HG03439 (cell line): ENCODE results near the gene CAGE1.

Experiments
- ATAC-seq: cut with Tn5 transposase; IDR thresholded peaks from one replicate; pipeline ENCODE4 v1.9.1; 2021; ENCODE audit warnings: mild to moderate bottlenecking, moderate library complexity; ENCODE audit not compliant: unreplicated experiment

CAGE1 gene

DNA sequence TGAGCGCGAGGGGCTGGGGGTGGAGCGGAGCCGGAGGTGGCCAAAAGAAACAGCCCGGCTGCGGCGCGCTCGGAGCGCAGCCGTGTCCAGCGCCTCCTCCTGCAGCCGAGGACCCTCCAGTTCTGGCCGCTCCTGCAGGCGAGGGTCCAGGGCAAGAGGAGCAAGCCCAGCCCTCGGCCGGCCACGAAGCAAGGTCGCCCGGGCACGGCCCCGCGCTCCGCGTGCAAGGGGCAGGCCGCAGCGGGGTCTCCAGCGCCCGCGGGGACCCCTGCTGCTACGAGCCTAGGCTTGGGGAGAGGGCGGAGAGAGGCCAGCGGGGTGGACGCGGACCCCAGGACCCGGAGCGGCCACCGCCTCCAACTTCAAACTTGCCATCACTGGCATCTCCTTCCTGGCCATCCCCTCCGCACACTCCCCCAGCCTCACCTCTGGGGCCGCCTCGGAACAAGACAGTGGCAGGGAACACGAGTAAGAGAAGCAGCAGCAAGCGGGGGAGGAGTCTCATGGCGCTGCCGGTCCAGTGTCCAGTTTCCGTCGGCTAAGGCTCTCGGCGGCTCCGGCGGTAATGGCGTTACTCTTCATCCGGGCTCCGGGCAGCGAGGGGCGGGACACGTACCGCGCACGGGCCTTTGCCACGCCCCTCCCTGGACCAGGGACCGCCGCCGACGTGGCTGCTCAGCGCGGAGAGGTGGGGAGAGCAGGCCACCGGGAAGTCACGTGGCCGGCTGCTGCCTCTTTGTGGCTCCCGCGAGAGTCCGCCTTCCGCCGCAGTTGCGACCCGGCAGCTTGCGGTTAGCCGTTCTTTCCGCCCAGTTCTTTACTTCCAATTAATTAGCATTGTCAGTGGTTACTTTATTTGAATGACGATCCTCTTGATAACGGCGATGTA, 76.7 kb downstream of the CAGE1 start, which contains the start of gene SSR1:
Gene SSR1 (minus strand): TSS at position 584 of the 889 bp plus-strand sequence. CDS start 79 bp downstream, at position 505.
- ATAC-seq = peak; percentile 99

DNA sequence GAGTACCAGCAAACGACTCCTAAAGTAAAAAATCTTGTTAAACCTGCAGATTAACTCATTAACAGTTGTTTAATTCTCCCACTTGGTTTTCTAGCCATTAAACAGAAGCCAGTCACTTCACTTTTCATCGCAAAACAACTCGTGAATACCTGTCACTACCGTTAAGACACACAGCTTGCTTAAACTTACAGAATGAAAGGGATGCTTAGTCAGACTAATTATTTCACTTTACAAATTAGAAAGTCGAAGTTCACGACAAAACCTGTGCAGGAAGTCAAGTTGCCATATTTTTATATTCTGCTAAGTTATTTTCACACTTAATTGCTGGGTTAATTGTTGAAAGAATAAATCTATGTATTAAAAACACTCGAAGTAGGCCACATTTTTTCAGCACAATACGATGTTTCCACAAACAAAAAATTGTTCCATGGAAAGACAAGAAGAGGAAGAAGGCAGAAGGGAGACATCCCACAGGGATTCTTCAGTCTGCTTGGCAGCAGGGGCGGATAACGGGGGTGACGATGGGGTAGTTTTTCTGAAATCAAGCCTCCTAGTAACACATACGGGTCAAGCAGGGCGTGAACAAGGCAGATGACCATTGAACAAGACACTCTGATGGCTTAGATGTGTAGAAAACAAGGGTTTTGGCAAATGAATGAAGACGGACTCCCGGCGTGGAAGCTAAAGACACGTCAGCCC, 77.5 kb downstream of the CAGE1 start:
- ATAC-seq = no peak

DNA sequence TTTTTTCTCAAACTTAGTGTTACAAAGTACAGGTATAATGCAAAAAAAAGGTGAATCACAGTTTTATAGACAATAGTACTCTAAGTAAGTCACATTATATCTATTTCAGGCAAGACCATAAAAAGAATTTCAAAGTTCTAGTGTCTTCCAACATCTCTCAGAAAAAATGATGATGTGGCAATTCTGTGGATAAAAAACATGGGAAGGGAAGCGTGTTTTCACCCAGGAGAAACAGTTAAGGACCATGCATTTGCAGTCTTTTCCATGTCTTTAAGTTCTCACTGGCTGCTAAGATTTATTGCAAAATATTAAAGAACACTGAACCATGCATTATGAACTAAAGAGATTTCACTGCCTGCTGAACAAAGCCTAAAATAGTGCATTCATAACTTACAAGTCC, 78.4 kb downstream of the CAGE1 start:
- ATAC-seq = no peak

DNA sequence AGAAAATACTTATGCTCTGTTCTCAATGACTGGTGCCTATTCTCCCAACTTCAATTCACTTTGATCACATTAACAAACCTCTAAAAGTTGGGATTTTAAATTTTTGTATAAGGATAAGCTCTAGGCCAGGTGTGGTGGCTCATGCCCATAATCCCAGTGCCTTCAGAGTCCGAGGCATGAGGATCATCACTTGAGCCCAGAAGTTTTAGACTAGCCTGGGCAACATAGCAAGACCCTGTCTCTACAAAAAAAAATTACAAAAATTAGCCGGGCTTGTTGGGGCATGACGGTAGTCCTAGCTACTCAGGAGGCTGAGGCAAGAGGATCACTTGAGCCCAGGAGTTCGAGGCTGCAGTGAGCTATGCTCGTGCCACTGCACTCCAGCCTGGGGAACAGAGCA, 80.5 kb downstream of the CAGE1 start:
- ATAC-seq = no peak

DNA sequence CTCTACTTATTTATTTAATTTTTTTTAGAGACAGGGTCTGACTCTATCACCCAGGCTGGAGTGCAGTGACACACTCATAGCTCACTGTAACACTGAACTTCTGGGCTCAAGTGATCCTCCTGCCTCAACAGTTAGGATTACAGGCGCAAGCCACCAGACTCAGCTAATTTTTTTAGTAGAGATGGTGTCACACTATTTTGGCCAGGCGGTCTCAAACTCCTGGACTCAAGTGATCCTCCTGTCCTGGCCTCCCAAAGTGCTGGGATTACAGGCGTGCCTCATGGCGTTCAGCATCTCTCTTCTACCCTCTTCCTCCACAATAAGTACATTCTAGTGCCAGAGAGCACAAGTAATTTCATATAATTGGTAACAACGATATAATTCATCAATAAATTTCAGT, 82.0 kb downstream of the CAGE1 start:
- ATAC-seq = no peak

DNA sequence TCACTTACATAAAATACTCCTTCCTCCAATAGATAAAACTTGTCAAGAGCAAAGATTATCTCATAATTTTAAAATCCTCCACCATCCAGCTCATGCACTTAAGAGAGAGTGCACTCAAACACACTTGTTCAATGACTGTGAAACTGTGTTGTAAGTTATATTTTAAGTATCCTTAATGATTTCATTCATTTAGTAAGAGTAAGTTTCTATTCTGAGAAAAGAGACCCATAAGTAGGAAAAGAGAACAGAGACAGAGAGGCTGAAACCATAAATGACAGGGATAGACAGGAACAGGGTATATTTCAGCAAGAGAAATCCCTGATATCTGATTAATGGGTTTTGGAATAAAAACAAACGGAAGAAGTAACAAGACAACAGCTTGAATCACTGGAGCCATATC, 84.7 kb downstream of the CAGE1 start:
- no peak for ATAC-seq

DNA sequence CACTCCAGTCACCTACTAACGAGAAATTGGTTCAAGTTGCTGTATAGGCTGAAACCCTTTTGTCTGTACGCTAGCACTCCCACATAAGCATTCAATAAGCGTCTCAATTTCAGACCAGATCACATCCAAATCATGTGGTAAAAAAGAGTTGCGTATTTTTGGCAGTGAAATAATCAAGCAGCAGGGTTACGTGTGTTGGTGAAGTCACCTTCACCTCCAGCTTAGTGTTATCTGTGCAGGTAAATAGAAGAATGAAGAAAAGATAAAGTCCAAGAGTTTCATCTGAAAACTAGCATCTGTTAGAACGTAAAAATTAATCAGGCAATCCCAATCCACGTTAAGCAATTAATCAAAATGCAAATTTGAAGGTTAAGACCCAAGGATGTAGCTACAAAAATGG, 87.8 kb downstream of the CAGE1 start:
- ATAC-seq = no peak

DNA sequence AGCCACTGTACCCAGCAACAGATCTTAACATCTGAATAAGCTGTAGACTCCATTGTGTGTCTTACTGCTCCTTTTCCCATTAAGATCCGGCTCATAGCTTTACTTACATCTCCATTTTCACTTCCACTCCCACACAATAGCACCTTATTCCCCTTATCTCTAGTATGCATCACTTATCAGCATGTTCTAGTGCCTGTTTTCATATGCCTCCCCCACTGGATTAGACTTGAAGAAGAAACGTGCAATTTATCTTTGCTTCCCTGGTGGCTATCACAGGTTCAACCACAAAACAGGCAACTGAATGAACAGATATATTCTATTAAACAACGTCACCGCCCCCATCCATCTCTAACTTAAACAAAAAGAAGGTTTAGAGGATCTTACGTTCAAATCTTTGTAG, 88.6 kb downstream of the CAGE1 start:
- ATAC-seq = no peak

DNA sequence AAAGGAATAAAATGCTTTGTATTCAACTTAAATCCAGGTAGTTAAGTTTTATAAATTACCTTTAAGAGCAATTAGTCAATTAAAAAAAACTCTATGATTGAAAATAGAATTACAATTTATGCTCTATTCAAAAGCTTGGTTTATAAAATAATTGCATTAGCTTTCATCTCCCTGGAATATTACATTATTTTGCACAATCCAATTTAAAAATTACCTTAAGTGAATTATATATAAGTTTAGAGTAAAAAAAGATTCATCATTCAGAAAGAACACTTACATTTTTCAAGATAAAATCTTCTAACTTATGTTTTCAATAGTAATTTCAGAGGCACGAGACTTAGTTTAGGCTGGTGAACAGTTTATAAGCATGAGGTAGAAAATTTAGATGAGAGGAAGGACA, 91.4 kb downstream of the CAGE1 start:
- ATAC-seq = no peak

DNA sequence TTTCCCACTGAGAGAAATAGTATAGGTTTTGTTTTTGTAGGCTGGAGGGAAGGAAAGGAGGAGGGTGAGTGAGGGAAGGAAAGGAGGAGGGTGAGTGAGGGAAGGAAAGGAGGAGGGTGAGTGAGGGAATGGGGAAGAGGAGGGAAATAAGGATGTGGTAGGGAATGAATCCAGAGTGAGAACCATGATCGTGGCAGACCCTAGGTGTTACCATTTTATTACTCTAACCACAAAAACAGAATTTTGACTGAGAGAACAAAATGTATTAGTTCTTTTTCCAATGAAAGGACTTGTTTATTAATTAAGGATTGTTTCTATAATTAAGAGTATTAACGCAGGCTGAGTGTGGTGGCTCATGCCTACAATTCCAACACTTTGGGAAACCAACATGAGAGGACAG, 92.9 kb downstream of the CAGE1 start:
- no peak for ATAC-seq

DNA sequence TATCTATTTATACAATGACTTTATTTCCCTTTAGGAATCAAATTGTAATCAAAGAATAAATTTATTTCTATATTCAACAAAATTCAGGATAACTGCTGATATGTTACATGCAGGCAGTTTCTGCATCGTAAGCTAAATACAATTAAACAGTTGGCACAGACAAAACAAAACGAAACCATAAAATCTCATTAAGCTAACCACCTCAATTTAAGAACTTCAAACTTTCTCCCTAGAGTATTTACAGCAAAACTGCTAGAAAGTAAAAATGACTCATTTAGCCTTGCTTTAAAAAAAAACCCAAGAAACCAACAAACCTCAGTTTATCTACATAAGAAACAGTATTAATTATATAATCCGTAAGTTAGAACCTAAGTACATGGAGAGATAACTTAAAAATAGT, 93.6 kb downstream of the CAGE1 start:
- ATAC-seq = no peak

DNA sequence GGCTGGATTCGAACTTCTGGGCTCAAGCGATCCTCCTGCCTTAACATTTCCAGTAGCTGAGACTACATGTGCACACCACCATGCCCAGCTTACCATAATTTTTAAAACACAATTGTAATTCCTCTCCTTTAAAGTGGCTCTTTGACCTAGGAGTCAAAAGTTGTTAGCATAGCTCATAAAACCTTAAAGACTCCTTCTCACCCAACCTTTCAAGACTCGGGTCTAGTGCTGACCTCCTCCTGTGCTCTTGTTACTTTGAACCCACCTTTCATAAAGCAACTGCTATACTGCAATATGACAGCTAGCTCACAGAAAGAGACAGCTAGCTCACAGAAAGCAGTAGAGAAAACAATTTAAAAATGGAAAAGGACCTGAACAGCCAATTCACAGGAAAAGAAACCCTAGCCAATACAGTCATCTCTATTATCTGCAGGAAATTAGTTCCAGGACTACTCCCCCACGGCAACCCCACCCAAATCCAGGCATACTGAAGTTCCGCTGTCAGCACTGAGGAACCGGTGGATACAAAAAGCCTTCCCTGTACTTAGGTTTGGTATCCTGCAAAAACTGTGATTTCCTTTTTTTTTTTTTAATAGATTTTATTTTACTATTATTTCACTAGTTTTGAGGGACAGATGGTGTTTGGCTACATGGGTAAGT, 96.8 kb downstream of the CAGE1 start:
- ATAC-seq = no peak

DNA sequence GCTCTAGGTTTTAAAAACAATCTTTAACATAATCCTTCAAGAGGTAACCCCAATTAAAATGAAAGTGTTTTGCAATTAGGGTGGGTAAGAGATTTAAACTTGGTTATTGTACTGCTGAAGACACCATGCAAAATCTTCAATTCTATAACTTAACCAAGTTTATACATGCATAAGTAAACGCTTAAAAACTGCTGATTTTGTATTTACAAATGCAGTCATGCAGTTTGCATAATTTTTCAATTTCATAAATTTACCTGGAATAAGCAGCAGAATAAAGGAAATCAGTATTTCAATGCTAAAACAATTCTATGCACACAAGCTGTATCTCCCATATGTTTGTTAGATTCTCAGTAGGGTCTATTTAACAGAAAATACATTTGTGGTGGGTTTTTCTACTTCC, 99.5 kb downstream of the CAGE1 start:
- no peak for ATAC-seq

DNA sequence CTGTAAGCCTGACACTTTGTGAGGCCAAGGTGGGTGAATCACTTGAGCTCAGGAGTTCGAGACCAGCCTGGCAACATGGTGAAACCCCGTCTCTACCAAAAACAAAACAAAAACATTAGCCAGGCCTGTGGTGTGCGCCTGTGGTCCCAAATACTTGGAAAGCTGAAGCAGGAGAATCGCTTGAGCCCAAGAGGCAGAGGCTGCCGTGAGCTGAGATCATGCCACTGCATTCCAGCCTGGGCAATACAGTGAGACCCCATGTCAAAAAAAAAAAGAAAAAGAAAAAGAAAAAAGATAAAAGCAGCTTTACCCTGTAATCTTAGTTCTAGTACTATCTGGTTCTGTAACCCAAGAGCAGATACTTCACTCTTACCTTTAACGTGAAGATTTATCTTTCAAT, 104.1 kb downstream of the CAGE1 start:
- ATAC-seq = no peak

DNA sequence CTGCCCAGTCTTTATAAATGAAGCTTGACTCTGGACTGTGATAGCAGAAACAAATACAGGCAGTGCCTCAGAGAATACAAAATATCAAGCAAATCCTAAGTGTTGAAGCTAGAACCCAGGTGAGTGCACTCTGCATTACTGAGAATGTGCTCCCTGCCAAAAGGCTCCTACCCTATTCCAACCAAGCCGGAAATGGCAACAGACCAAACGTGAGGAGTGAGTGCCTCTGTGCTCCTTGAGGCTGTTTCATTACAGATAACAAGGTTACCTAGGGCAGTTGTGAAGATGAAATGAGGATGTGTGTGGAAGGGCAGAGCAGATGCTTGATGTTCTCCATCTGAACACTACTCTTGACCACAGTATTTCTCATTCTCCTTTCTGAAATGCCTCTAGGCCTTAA, 105.9 kb downstream of the CAGE1 start:
- ATAC-seq = no peak

DNA sequence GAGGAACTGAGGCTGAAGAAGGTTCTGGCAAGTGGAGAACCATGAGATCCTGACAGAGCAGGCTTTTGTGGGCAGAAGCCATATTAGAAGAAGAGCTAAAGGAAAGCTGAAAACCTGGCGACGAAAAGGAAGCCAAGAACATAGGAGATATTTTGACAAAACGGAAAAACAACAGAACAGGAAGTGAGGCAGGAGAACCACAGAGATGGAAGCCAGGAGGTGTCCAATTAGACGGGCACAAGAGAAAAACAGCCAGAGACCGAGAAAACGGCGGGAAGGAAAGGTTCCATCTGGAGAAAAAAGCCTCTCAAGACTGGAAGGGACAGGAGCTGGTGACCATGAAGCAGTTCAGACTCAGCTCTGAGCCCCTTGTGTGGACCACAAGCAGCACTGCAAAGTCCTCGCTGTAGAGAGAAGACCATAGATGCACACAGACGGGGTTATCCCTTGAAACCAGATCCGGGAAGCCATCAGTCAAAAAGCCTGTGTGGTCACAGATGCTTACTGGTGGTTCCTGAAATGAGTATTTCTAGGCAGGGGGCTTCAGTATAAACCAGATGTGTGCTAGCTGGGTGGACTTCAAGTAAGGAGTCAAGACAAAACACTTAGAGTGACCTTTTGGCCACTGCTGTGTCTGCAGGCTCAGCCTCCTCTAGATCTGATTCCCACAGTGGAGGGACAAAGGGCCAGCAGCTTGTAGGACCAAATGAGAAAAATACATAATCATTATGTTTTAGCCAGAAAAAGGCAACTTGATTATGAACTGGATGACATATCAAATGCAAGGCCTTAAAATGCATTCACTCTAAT, 107.2 kb downstream of the CAGE1 start:
- no peak for ATAC-seq
